ENCODE results near the gene RPUSD1.
"Not testable (repeated sequence)": the region's sequence is repeated elsewhere in the genome, so short reads cannot be mapped to it uniquely, and the experiment has no call there.

Gene RPUSD1

DNA sequence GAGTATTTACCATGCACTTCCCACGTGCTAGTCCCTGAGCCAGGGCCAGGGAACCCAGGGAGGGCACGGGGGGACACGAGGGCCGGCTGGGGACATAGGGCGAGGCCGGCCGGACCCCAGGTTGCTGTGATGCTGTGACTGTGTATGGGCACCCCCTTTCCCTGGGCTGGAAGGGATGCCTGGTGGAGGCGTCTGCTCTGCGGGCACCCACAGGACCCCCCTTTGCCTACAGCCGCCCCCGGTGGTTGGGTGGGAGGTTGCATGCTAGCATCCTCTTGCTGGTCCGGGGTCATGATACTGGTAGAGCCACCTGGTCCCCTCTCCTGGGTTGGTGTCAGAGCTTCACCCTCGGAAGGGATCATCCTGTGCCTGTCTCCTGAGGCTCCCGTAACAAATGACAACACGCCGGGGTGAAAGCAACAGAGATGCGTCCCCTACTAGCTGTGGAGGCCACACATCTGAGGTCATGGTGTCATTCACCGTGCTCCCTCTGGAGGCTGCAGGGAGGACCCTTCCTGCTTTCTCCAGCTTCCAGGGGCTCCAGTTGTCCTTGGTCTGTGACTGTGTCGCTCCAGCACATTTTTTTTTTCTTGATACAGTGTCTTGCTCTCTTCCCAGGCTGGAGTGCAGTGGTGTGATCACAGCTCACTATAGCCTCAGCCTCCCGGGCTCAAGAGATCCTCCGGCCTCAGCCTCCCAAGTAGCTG is 44.2 kb downstream of the RPUSD1 start:
- no peak for DNase-seq (ENCODE audit: low read depth)

DNA sequence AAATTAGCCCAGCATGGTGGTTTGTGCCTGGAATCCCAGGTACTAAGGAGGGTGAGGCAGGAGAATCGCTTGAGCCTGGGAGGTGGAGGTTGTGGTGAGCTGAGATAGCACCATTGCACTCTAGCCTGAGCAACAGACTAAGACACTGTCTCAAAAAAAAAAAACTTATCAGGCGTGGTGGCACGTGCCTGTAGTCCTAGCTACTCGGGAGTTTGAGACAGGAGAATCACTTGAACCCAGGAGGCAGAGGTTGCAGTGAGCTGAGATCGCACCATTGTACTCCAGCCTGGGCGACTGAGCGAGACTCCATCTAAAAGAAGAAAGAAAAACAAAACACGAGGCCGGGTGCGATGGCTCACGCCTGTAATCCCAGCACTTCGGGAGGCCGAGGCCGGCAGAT is 45.3 kb downstream of the RPUSD1 start:
- not testable (repeated sequence) for DNase-seq (ENCODE audit: low read depth)

DNA sequence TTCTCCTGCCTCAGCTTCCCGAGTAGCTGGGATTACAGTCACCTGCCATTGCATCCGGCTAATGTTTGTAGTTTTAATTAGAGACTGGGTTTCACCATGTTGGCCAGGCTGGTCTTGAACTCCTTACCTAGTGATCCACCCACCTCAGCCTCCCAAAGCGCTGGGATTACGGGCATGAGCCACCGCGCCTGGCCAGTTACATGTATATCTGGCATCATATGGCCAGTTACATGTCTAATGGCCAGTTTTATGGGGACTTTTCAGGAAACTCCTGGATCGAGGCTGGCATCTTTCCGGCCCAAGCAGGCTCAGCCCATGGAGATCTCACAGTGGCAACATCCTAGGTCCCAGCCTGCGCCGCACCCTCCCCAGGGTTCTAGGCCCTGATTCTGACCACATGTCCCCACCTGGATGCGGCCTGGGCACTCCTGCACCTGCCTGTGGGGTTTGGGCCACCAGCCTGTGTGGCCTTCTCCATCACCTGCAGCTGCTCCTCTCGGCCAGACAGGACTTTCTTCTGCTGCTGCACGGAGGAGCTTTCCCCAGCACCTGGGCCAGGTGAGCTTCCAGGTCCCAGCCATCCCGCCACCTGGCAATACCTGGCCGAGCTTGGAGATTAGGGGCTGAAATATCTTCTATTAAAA is 46.1 kb downstream of the RPUSD1 start:
- no peak for DNase-seq (ENCODE audit: low read depth)

DNA sequence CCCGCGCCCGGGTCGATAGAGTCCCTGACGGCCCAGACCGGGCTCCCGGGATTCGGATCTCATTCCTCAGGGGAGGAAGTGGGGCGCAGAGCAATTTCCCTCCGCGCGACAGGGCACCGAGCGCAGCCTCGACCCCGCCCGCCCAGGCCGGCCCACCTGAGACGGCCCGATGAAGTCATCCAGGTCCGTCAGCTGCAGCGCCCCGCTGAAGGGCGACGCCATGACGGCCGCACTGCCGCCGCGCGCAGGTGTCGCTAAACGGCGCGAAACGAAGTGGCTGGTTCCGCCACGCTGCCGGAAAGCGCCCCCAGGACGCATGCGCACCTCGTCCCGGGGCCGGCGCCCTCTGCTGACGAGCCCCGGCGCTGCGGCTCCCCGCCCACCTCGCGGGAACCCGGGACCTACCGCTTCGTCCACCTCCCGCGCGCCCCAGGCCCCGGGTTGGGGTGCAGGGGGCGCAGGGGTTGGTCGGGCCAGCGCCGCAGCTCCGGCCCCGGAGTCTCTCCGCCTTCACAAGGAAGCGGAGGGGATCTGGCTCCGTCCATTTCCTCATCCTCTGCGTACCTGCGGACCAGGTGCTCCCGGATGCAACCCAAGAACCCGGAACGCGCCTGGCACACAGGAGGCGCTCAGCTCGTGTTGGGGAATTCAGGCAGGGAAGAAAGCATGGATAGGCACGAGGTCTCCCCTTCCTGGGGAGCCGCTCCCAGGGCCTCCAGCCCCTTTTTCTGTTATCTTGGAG is 47.2 kb downstream of the RPUSD1 start, which contains the start of gene CIAO3:
TSS of gene CIAO3 (minus strand) at position 234 of the 742 bp plus-strand sequence. CDS start at position 222, 12 bp downstream.
- DNase-seq (ENCODE audit: low read depth), result peak; percentile 72

DNA sequence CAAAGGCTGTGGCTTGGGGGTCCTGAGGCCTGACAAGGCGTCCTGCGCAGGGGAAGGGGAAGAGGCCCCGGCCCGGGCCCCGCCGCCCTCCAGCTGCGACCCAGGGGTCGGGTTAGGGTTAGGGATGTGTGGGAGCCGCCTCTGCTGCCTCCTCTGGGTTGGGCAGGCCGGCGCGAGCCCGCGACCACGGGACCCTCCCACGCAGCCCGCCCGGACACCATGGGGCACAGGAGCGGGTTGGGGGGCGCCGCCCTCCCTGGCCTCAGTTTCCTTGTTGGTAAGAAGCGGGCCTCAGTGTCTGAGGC is 47.8 kb downstream of the RPUSD1 start:
- DNase-seq (ENCODE audit: low read depth), result no peak

DNA sequence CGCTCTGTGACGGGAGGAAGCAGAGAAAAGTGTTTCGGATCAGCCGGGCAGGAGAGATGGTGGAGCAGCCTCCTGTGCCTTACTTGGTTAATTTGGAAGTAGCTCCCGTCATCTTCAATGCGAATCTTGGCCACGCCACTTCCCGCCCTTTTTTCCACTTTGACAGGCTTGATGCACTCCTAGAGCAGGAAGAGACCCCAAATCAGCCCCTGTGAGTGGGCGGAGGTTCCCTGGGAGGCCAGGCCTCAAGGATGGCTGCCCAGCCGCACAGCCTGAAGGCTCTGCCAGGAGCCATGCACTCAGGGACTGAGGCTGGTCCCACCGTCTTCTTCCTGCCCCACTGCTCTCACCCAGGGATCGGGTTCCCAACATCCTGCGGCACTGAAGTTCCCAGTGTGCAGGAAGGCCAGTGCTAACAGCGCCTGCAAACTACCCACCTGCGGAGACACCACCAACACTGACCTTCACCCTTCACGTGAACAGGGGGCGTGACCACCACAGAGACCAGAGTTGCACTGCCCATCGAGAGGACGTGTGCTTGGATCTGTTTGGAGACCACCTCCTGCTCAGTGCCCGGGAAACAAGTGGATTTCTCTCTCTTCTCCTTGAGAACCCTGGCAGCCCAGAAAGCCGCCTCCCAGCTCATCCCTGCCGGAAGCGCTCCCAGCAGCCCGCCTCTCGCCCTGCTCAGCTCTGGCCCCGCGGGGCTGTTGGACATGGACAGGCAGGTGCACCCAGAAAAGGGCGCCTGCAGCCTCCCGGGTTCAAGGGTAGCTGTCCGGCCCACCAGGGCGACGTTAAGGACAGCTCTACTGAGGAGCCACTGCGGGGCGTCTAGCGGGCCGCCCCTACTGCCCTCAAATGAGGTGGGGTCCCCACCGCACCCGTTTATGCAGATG is 48.4 kb downstream of the RPUSD1 start:
- DNase-seq (ENCODE audit: low read depth), result no peak

DNA sequence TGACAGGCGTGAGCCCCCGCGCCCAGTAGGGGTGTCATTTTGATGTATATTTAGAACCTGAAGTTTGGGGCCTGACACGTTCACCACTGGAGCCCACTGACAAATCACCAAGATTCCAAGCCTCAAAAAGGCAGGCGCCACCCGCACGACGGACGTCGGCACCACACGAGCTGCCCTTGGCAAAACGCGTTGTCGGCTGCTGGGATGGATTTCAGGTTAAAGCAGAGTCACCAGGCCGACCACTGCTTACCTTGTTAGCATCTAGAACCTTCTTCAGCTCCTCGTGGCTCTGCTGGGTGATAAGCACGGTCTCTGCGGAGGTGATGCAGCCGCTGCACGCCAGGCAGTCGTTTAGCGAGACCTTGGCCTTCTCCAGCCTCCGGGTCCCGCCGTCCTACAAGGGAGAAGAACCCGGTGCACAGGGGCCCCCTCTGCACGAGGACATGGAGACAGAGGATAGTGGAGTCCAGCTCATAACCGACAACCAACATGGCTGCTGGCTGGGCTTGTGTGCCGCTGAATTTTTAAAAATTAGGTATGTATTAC is 51.2 kb downstream of the RPUSD1 start:
- no peak for DNase-seq (ENCODE audit: low read depth)

DNA sequence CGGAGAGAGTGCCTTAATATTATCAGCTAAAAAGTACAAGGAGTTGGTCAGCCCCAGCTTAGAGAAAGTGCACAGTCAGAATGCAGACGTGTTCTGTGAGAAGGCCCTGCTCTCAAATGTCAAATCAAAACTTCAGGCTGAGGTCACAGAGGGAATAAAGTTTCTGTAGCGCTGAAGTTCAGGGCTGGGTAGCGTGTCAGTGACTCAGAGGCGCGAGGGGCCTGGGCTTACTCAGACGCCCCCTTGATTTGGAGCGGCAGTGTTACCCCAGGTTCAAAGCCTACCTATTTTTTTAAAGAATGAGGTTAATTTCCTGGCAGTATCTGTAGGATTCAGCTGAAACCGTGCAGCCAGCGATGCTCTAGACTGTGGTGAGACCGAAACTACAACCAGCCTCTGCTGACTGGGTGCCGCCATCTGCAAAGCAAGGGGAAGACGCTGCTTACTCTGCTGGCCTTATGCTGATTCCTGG is 52.2 kb downstream of the RPUSD1 start:
- DNase-seq (ENCODE audit: low read depth), result no peak

DNA sequence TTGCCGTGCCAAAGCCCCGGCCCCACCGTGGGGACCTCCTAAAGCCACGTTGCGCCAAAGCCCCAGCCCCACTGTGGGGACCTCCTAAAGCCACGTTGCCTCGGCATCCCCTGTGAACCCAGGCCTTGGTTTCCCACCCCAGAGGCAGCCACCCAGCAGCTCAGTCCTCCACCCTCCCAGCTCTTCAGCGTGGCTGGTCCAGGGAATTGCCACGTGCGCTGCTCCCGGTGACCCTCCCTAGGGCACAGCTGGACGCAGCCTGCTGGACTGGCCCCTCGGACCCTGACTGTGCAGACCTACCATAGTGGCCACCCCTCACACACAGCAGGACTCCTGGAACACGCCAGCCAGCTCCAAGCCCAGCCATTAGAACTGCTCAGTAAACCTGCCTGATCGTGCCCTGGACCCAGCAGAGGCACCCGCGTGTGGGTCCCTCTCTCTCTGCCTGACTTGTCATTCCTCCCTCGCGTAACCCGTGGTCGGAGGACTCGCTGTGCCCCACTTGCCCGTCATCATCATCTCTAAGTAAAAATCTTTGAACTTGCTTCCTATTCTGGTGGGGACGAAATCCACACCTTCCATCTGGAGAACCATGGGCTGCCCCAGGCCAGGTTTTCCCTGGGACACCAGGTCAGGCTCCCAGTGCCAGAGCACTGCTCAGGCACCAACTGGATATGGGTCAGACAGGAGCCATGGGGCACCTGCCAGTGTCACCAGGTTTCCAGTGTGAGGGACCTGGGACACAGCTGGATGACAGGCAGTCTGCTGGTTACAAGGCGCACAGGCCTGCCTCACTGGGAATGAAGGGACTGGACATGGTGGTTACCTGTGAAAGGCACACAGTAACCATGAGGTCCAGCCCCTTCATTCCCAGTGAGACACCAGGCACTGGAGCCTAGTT is 53.0 kb downstream of the RPUSD1 start:
- DNase-seq (ENCODE audit: low read depth), result no peak
